Mesothelial cell of epicardium (in vitro differentiated cells): Measurements from ENCODE around the gene RGS9. TPM values are rescaled to one million over a fixed set of nuclear protein-coding genes. Genes with fewer than 3 reads are reported as not detected.
"Not testable (repeated sequence)": the region's sequence is repeated elsewhere in the genome, so short reads cannot be mapped to it uniquely, and the experiment has no call there.

Experiments
- DNase-seq, 2 experiments: peaks; one replicate each; pipeline ENCODE4 v3.0.0; 2021; ENCODE audit warnings: low spot score in 2 of 2; ENCODE audit not compliant: unreplicated experiment in 2 of 2
- H3K27ac Mint-ChIP-seq: 2 replicates; pipeline ENCODE4 v1.8.0; 2021; ENCODE audit warnings: mixed read lengths
- H3K27me3 Mint-ChIP-seq: 2 replicates; pipeline ENCODE4 v1.8.0; 2021; ENCODE audit warnings: low read depth, mixed read lengths
- H3K36me3 Mint-ChIP-seq: 2 replicates; pipeline ENCODE4 v1.8.0; 2021; ENCODE audit warnings: mixed read lengths
- H3K4me1 Mint-ChIP-seq: 2 replicates; pipeline ENCODE4 v1.8.0; 2021; ENCODE audit warnings: mixed read lengths
- H3K4me3 Mint-ChIP-seq: 2 replicates; pipeline ENCODE4 v1.8.0; 2021; ENCODE audit warnings: mild to moderate bottlenecking, moderate library complexity, mixed read lengths
- H3K9me3 Mint-ChIP-seq: 2 replicates; pipeline ENCODE4 v1.8.0; 2021; ENCODE audit warnings: mixed read lengths
- CTCF ChIP-seq: fragments of 200-600 bp; sonication (generic); IDR thresholded peaks from one replicate; pipeline ENCODE4 v1.5.0; 2021; ENCODE audit warnings: antibody characterized with exemption; ENCODE audit not compliant: unreplicated experiment
- total RNA-seq: library from RNA; stranded (reverse); gene quantifications from 3 replicates; pipeline ENCODE4 v1.2.1, GENCODE V29; 2021

Gene RGS9
- total RNA-seq = 8.9 to 10.7 TPM (median 9.9 TPM) in 3 replicates

- H3K27ac Mint-ChIP-seq = no peak within 1 kb of the TSS
- TF ChIP-seq CTCF = peak; percentile 99
- H3K9me3 Mint-ChIP-seq = no peaks in the 10 kb centered on the region
- peaks cover 20% of the 10 kb centered on the region for H3K4me1 Mint-ChIP-seq
- peak; percentile 82 to 91 for DNase-seq
- no peaks in the 10 kb centered on the region for H3K36me3 Mint-ChIP-seq
- peaks cover 29% of the 10 kb centered on the region for H3K27me3 Mint-ChIP-seq
- H3K4me3 Mint-ChIP-seq = peak within 1 kb of the TSS; percentile 69
These were observed at the start of gene RGS9 for GRCh38 chr17:65137021-65137939. TSS of gene RGS9 (plus strand) at chr17:65137370. CDS start at chr17:65137541, 171 bp downstream.

DNA sequence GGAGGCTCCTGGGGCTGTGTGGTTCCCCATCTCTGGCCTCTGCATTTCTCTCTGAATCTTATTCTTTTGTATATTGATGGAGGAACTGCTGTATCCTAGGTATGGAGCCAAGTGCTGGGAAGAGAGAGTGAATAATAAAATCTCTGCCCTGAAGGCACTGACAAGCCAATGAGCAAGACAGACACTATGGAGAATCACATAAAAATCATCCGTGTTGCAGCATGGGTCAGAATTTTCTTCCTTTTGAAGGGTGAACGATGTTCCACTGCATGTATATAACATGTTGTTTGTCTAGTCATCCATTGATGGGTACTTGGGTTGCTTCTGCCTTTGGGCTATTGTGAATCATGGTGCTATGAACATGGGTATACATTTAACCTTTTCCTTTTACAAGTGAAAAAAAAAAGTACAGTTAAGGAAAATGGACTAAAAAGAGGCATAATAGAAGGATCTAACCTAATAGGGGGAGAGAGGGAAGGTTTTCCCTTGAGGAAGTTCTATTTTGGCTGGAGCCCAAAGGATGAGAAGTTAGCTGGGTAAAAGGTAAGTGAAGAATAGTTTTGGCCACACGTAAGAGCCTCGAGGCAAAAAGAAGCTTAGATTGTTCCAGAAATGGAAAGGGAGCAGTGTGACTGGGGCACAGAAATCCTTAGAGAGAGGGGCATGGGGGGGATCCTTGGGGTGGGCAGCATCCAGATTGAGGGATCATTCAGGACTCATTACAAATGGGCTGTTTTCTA lies 48.4 kb upstream of the RGS9 start:
- no peak for TF ChIP-seq CTCF
- H3K36me3 Mint-ChIP-seq = no peaks in the 10 kb centered on the region
- no peaks in the 10 kb centered on the region for H3K27me3 Mint-ChIP-seq

GRCh38 chr17:65092262-65092661 lies 44.9 kb upstream of the RGS9 start:
- no peak for DNase-seq
- TF ChIP-seq CTCF = no peak
- Mint-ChIP-seq H3K27me3 (no peaks in the 10 kb centered on the region), H3K4me1 (peaks cover 3% of the 10 kb centered on the region), H3K4me3 (no peak overlapping the region), H3K9me3 (peaks cover 7% of the 10 kb centered on the region), H3K27ac (no peak overlapping the region), H3K36me3 (no peaks in the 10 kb centered on the region)

More for the DNA sequence above, 48.4 kb upstream of the RGS9 start:
- H3K4me1 Mint-ChIP-seq = peaks cover 3% of the 10 kb centered on the region
- peaks cover under 1% of the 10 kb centered on the region for H3K9me3 Mint-ChIP-seq
- no peak for DNase-seq
- H3K4me3 Mint-ChIP-seq = no peak overlapping the region
- no peak overlapping the region for H3K27ac Mint-ChIP-seq

DNA sequence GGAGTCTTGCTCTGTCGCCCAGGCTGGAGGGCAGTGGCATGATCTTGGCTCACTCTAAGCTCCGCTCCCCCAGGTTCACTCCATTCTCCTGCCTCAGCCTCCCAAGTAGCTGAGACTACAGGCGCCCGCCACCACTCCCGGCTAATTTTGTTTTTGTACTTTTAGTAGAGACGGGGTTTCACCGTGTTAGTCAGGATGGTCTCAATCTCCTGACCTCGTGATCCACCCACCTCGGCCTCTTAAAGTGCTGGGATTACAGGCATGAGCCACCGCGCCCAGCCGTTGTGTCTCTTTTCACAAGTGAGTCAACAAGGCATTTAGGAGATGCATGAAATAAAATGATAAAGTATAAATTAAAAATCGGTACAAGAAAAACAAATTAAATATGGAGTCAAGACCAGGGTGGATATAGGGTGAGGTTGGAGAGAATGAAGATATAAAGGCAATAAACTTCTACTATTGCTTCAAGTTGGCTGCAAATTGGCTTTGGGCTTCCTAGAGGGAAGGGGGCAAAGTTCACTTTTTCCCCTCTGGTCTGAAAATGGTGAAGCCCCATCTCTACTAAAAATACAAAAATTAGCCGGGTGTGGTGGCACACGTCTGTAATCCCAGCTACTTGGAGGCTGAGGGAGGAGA lies 44.3 kb upstream of the RGS9 start:
- H3K36me3 Mint-ChIP-seq, H3K9me3 Mint-ChIP-seq, H3K27ac Mint-ChIP-seq, H3K4me1 Mint-ChIP-seq, H3K4me3 Mint-ChIP-seq, DNase-seq, H3K27me3 Mint-ChIP-seq: not testable (repeated sequence)

- DNase-seq = no peak
- H3K4me1 Mint-ChIP-seq = peaks cover 1% of the 10 kb centered on the region
- H3K4me3 Mint-ChIP-seq = no peak overlapping the region
- H3K36me3 Mint-ChIP-seq = no peaks in the 10 kb centered on the region
- no peak for TF ChIP-seq CTCF
- H3K9me3 Mint-ChIP-seq = peaks cover 7% of the 10 kb centered on the region
- H3K27me3 Mint-ChIP-seq = no peaks in the 10 kb centered on the region
- no peak overlapping the region for H3K27ac Mint-ChIP-seq
These were observed 43.2 kb upstream of the RGS9 start for GRCh38 chr17:65093930-65094329.
